GM21786 (cell line): ENCODE data around the gene CD48.
"Not testable (repeated sequence)": the region's sequence is repeated elsewhere in the genome, so short reads cannot be mapped to it uniquely, and the experiment has no call there.

Experiments
- ATAC-seq: cut with Tn5 transposase; IDR thresholded peaks from one replicate; pipeline ENCODE4 v1.9.1; 2021; ENCODE audit not compliant: unreplicated experiment

The CD48 gene

GRCh38 chr1:160742428-160743127 is 31.0 kb upstream of the CD48 start:
- no peak for ATAC-seq

- ATAC-seq, result no peak
Observed at GRCh38 chr1:160741612-160742348, 30.2 kb upstream of the CD48 start.

GRCh38 chr1:160741092-160741501 is 29.5 kb upstream of the CD48 start:
- ATAC-seq, result no peak

DNA sequence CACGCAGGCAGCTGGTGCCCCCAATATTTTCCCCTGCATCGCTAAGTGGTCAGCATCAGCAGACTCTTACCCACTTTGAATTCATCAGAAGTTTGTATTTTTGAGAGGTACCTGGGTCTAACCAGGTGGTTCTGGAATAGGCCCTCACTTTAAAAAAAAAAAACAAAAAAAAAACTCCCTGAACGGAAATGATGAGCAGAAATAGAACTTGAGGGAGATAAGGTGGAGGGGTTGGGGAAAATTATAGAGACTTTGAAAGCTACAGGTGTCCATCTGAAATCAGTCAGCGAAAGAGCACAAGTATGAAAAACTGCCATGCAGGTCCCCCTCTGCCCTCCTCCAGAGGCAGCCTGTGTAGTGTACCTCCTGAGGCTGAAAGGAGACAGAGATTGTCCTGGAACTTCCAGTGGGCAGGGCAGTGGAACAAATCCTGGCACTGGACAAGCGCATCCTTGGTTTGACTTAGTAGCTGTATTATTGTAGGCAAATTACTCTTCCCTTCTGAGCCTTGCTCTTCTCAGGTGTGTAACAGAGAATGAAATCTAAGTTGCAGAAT is 28.6 kb upstream of the CD48 start:
- no peak for ATAC-seq

GRCh38 chr1:160739098-160739511 is 27.5 kb upstream of the CD48 start, which contains the start of gene SLAMF7:
Gene SLAMF7 (plus strand): TSS chr1:160739247. CDS start chr1:160739302, 55 bp downstream.
- ATAC-seq, result peak; percentile 65

DNA sequence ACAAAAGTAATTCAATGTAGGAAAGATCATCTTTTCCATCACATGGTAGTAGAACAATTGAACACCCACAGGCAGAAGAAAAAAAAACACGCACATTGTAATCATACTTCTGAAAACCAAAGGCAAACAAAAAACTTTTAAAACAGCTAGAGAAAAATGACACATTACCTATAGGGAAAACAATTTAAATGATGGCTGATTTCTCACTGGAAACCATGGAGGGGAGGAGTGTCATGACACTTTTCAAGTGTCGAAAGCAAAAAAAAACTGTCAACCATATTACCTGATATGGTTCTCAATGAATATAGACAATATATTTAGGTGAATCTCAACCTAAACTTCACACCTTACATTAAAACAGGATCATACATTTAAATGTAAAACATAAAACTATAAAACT is 26.6 kb upstream of the CD48 start:
- ATAC-seq, result no peak

DNA sequence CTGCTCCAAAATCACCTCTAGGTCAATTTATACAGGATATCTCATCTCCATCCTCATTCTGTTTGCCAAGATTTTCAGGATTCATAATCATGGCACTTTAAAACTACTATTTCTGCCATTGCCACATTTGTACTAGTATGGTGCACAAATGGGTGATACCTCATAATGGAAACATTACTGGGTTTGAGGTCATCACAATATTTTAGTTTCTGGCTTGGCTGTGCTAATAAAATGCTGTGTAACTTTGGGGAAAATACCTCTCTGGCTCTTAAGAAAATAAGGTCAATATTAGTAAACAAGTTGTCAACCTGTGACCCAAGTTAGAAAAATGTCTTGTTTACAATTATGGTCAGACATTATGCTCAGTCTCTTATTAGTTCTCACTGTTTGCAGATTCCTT is 22.7 kb upstream of the CD48 start:
- ATAC-seq, result no peak

DNA sequence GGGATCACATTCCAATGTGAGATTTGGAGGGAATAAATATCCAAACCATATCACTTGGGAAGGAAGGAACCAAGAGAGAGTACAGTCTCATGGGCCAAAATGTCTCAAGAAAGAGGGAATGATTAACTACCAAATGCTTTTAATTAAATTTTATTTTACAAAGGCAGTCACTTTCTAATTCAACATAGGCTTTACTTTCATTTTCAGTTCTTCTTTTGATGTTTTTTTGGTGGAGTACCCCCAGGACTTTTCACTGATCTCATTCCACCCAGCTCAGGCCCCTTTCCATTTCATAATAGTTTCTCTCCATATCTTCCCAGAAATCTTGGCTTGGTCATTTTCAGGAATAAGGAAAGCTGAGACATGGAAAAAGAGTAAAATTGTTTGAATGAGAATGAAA is 22.3 kb upstream of the CD48 start:
- ATAC-seq, result no peak

DNA sequence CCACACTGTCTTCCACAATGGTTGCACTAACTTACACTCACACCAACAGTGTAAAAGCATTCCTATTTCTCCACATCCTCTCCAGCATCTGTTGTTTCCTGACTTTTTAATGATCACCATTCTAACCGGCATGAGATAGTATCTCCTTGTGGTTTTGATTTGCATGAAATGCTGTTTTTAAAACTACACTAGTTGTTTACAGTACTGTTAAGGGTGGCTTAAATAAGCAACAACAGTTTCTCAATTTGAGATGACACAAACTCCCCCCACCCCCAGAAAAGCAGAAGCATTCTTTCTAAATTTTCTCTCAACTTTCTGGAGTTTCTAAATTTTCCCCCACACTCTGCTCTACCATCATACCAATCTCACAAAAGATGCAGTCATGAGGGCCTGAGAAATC is 20.4 kb upstream of the CD48 start:
- ATAC-seq, result no peak

DNA sequence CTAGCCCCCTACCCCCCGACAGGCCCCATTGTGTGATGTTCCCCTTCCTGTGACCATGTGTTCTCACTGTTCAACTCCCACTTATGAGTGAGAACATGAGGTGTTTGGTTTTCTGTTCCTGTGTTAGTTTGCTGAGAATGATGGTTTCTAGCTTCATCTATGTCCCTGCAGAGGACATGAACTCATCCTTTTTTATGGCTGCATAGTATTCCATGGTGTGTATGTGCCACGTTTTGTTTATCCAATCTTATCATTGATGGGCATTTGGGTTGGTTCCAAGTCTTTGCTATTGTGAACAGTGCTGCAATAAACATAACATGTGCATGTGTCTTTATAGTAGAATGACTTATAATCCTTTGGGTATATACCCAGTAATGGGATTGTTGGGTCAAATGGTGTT is 19.9 kb upstream of the CD48 start:
- ATAC-seq, result not testable (repeated sequence)

GRCh38 chr1:160727316-160727640 is 15.7 kb upstream of the CD48 start:
- no peak for ATAC-seq

DNA sequence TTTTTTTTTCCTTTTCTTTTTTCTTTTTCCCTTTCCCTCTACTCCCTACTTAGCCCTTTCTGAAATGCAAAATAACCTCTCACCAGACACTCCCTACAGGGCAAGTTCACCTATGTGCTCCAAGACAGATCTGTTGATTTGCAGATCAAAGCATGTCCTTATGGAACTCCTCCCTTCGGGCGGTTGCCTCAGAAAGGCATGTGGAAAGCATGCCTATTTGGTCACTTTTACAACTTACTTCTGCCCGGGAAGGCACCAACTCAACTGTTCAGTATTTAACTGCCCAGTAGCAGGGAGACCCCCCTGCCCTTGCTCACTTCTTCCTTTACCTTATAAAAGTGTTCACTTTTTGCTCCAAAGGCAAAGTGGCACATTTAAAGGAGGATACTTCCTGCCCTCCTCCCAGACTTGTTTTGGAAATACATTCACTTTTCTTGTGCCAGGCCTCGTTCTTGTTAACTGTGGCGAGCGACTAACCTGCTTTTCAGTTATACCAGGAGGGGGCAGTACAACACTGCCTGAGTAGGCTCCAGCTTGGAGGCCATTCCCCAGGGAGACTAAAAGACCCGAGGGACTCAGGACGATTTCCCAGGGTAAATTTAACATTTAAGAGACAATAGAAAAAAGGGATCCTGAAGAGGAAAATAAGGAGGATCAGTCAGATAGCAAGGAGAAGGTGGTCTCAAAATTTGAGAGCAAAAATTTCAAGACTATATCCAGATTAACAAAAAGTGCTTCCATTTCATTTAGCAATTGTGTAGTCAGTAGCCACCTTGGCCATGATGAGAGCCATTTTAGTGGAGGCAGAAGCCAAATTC is 15.1 kb upstream of the CD48 start:
- ATAC-seq, result peak; percentile 62

- peak; percentile 28 for ATAC-seq
Observed at GRCh38 chr1:160726114-160726497, 14.5 kb upstream of the CD48 start.

- ATAC-seq, result no peak
Observed at GRCh38 chr1:160724465-160725242, 13.0 kb upstream of the CD48 start.

- no peak for ATAC-seq
Observed at GRCh38 chr1:160723332-160723731, 11.7 kb upstream of the CD48 start.

GRCh38 chr1:160722726-160723125 is 11.1 kb upstream of the CD48 start:
- ATAC-seq, result no peak

GRCh38 chr1:160721473-160721872 is 9.9 kb upstream of the CD48 start:
- no peak for ATAC-seq

- ATAC-seq, result no peak
Observed at GRCh38 chr1:160720356-160721085, 8.9 kb upstream of the CD48 start.

- ATAC-seq, result no peak
Observed at GRCh38 chr1:160718210-160718609, 6.6 kb upstream of the CD48 start.

DNA sequence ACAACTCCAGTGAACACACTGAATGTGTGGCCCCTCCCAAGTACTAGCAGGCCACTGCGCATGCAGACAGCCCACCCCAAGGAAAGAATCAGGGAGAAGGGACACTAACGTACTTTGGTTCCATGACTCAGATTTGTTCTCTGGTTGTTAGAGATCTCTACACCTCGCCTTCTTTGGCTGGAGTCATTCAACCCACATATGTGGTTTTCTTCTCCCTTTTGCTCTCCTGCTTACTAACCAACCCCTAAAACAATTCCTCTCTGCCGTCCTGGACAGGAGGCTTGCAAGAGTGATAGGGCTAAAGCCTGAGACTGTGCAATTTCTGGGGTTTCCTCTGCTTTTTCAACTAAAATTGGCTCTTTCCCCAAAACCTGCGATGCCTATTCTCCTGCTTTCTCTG is 5.7 kb upstream of the CD48 start:
- ATAC-seq, result no peak
